GM23338 (cell line): ENCODE measurements around the gene CRPPA. TPM values are rescaled to one million over a fixed set of nuclear protein-coding genes. Genes with fewer than 3 reads are reported as not detected.

Experiments
- ATAC-seq: fragments of 200-7000 bp; cut with Tn5 transposase; 3 replicates; pipeline ENCODE4 v1.9.1; 2020
- DNase-seq: peaks from one replicate; pipeline ENCODE4 v3.0.0-alpha.2; 2015; ENCODE audit warnings: low spot score
- H2AFZ ChIP-seq: fragments of 200-600 bp; sonication (generic); 2 replicates; pipeline ENCODE4 v1.8.0; 2016; ENCODE audit warnings: antibody characterized with exemption, mild to moderate bottlenecking, moderate library complexity
- H3F3A ChIP-seq: fragments of 200-600 bp; sonication (generic); replicated peaks from 2 replicates; pipeline ENCODE4 v1.8.0; 2017; ENCODE audit warnings: antibody characterized with exemption, mixed run types, low read depth
- H3K27ac ChIP-seq: fragments of 200-600 bp; sonication (generic); 2 replicates; pipeline ENCODE4 v1.6.1; 2016; ENCODE audit warnings: low read depth
- H3K27me3 ChIP-seq: fragments of 200-600 bp; sonication (generic); 2 replicates; pipeline ENCODE4 v1.8.0; 2016; ENCODE audit warnings: mild to moderate bottlenecking, mixed run types, moderate library complexity; ENCODE audit not compliant: insufficient read depth
- H3K36me3 ChIP-seq: fragments of 200-600 bp; sonication (generic); 2 replicates; pipeline ENCODE4 v1.8.0; 2016; ENCODE audit warnings: mild to moderate bottlenecking; ENCODE audit not compliant: insufficient read depth
- H3K4me1 ChIP-seq: fragments of 200-600 bp; sonication (generic); 2 replicates; pipeline ENCODE4 v1.8.0; 2016; ENCODE audit warnings: mild to moderate bottlenecking, moderate library complexity; ENCODE audit not compliant: insufficient read depth
- H3K4me2 ChIP-seq: fragments of 200-600 bp; sonication (generic); 2 replicates; pipeline ENCODE4 v1.7.1; 2017; ENCODE audit warnings: mixed run types
- H3K4me3 ChIP-seq: fragments of 200-600 bp; sonication (generic); 2 replicates; pipeline ENCODE4 v1.6.1; 2016; ENCODE audit warnings: mixed run types
- H3K79me2 ChIP-seq: fragments of 200-600 bp; sonication (generic); replicated peaks from 2 replicates; pipeline ENCODE4 v1.8.0; 2017; ENCODE audit warnings: mild to moderate bottlenecking; ENCODE audit not compliant: insufficient read depth
- H3K9me2 ChIP-seq: fragments of 200-600 bp; sonication (generic); 2 replicates; pipeline ENCODE4 v1.8.0; 2017; ENCODE audit not compliant: insufficient read depth
- H4K20me1 ChIP-seq: fragments of 200-600 bp; sonication (generic); replicated peaks from 2 replicates; pipeline ENCODE4 v1.8.0; 2017; ENCODE audit warnings: mild to moderate bottlenecking; ENCODE audit not compliant: insufficient read depth
- H3K27ac Mint-ChIP-seq: 2 replicates; pipeline ENCODE4 v1.8.0; 2020; ENCODE audit warnings: inconsistent platforms, mild to moderate bottlenecking, moderate library complexity, mixed read lengths
- H3K27me3 Mint-ChIP-seq: 3 replicates; pipeline ENCODE4 v1.8.0; 2022; ENCODE audit warnings: low read depth, mild to moderate bottlenecking, moderate library complexity, mixed read lengths, inconsistent platforms; ENCODE audit not compliant: insufficient read depth, poor library complexity
- H3K36me3 Mint-ChIP-seq: 3 replicates; pipeline ENCODE4 v1.8.0; 2021; ENCODE audit warnings: low read depth, mild to moderate bottlenecking, inconsistent platforms, moderate library complexity, mixed read lengths
- H3K4me1 Mint-ChIP-seq: 3 replicates; pipeline ENCODE4 v1.8.0; 2020; ENCODE audit warnings: mild to moderate bottlenecking, inconsistent platforms, mixed read lengths
- H3K4me3 Mint-ChIP-seq: 3 replicates; pipeline ENCODE4 v1.8.0; 2021; ENCODE audit warnings: moderate library complexity, mild to moderate bottlenecking, inconsistent platforms, mixed read lengths
- H3K9me3 Mint-ChIP-seq: 3 replicates; pipeline ENCODE4 v1.8.0; 2020; ENCODE audit warnings: moderate library complexity, mild to moderate bottlenecking, inconsistent platforms, mixed read lengths
- CREB1 ChIP-seq: fragments of 250-450 bp; sonication (Bioruptor Pico); IDR thresholded peaks from 2 replicates; pipeline ENCODE4 v1.5.0; 2020; ENCODE audit warnings: low read depth, mild to moderate bottlenecking, moderate library complexity
- CTCF ChIP-seq, 2 experiments: fragments of 200-600 bp in 1 of 2; sonication (generic) in 1 of 2; conservative IDR thresholded peaks; 2 replicates each; pipeline versions ENCODE4 v1.5.1 to v1.6.1; 2016 to 2017; ENCODE audit warnings: antibody characterized with exemption in 2 of 2, low read depth in 2 of 2, mild to moderate bottlenecking in 2 of 2, moderate library complexity in 1 of 2
- EZH2 ChIP-seq: fragments of 200-600 bp; sonication (generic); IDR thresholded peaks from one replicate; pipeline ENCODE4 v1.8.0; 2017; ENCODE audit warnings: antibody characterized with exemption, mild to moderate bottlenecking, low read depth; ENCODE audit not compliant: unreplicated experiment
- EZH2phosphoT487 ChIP-seq: fragments of 200-600 bp; sonication (generic); IDR thresholded peaks from one replicate; pipeline ENCODE4 v1.8.1; 2018; ENCODE audit warnings: antibody characterized with exemption; ENCODE audit not compliant: unreplicated experiment
- JUNB ChIP-seq: IDR thresholded peaks from one replicate; pipeline ENCODE4 v1.6.1; 2016; ENCODE audit warnings: antibody characterized with exemption; ENCODE audit not compliant: unreplicated experiment
- NANOG ChIP-seq: IDR thresholded peaks from 2 replicates; pipeline ENCODE4 v1.6.1; 2016; ENCODE audit warnings: antibody characterized with exemption, borderline replicate concordance
- POLR2AphosphoS5 ChIP-seq: IDR thresholded peaks from 2 replicates; pipeline ENCODE4 v1.6.1; 2016; ENCODE audit warnings: antibody characterized with exemption, low read depth
- STAT1 ChIP-seq: IDR thresholded peaks from one replicate; pipeline ENCODE4 v1.6.1; 2016; ENCODE audit warnings: antibody characterized with exemption; ENCODE audit not compliant: unreplicated experiment
- ZNF331 ChIP-seq: fragments of 250-450 bp; sonication (Bioruptor Pico); IDR thresholded peaks from 2 replicates; pipeline ENCODE4 v1.5.0; 2020; ENCODE audit warnings: low read depth, mild to moderate bottlenecking, moderate library complexity
- ZNF462 ChIP-seq: fragments of 250-450 bp; sonication (Bioruptor Pico); IDR thresholded peaks from 2 replicates; pipeline ENCODE4 v1.5.0; 2020; ENCODE audit warnings: mild to moderate bottlenecking, moderate library complexity
- polyA plus RNA-seq: library from polyadenylated mRNA; unstranded; fragments of >200 nt; fragmentation: Nextera tagmentation; extraction: Ambion mirVana; gene quantifications from 2 replicates; pipeline ENCODE4 v1.2.1, GENCODE V29; 2016
- total RNA-seq: library from RNA; depleted of rRNA; stranded (reverse); fragments of >200 nt; shearing (Covaris generic); gene quantifications from 2 replicates; pipeline ENCODE4 v1.2.3, GENCODE V29; 2014

The CRPPA gene
- total and polyA plus RNA-seq, 2 experiments from 2014 or later, result 0.45 to 0.73 TPM

GRCh38 chr7:16438988-16439387 is 17.6 kb upstream of the CRPPA start (continued):
- no peak for TF ChIP-seq ZNF462 (CRISPR knock-in tag)
- no peak for TF ChIP-seq NANOG
- no peak for TF ChIP-seq POLR2AphosphoS5

- Histone ChIP-seq H2AFZ (no peak overlapping the region), H3K27ac (no peak overlapping the region), H3K9me2 (no peaks in the 10 kb centered on the region), H3K27me3 (no peaks in the 10 kb centered on the region), H3K4me1 (no peaks in the 10 kb centered on the region), H4K20me1 (no peaks in the 10 kb centered on the region), H3K36me3 (no peaks in the 10 kb centered on the region), H3K4me3 (no peak overlapping the region), H3K4me2 (no peak overlapping the region), H3F3A (no peaks in the 10 kb centered on the region), H3K79me2 (no peaks in the 10 kb centered on the region)
- H3K4me1 Mint-ChIP-seq, result no peaks in the 10 kb centered on the region
- no peak for ATAC-seq
- no peak overlapping the region for H3K27ac Mint-ChIP-seq
- H3K9me3 Mint-ChIP-seq, result no peaks in the 10 kb centered on the region
- no peaks in the 10 kb centered on the region for H3K27me3 Mint-ChIP-seq
- DNase-seq, result no peak
- H3K36me3 Mint-ChIP-seq, result no peaks in the 10 kb centered on the region
- H3K4me3 Mint-ChIP-seq, result no peak overlapping the region
- no peak for TF ChIP-seq CTCF (conservative IDR thresholded peaks at IDR 0.05; ENCODE audit: low read depth in 2 of 2)
- TF ChIP-seq EZH2phosphoT487, result no peak
- no peak for TF ChIP-seq JUNB
- TF ChIP-seq STAT1, result no peak
- TF ChIP-seq POLR2AphosphoS5, result no peak
- no peak for TF ChIP-seq CREB1 (CRISPR knock-in tag)
- no peak for TF ChIP-seq EZH2
- no peak for TF ChIP-seq ZNF331 (CRISPR knock-in tag)
These were observed 15.0 kb upstream of the CRPPA start for GRCh38 chr7:16436306-16436705.
